HG02798 (cell line): Measurements from ENCODE around the gene NPIPA8.
"Not testable (repeated sequence)": the region's sequence is repeated elsewhere in the genome, so short reads cannot be mapped to it uniquely, and the experiment has no call there.

Experiments
- ATAC-seq: cut with Tn5 transposase; IDR thresholded peaks from one replicate; pipeline ENCODE4 v1.9.1; 2021; ENCODE audit warnings: mild to moderate bottlenecking; ENCODE audit not compliant: unreplicated experiment, poor library complexity

Gene NPIPA8

DNA sequence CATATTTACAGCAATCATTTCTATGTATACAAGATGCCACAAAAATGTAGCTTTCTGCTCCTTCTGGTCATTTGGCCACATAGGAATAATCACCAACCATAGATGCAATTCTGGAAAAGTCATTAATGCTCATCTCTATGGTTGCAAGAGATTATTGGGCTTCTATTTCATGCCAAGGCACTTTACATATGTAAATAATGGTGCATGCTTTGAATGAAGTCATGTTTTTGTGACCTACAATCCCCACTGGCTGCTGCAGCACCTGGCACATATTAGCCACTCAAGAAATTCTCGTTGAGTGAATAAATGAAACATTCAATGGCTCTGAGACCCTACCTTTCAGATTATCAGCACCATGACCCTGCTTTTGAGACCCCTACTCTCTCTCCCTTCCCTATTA, 50.2 kb downstream of the NPIPA8 start:
- not testable (repeated sequence) for ATAC-seq

DNA sequence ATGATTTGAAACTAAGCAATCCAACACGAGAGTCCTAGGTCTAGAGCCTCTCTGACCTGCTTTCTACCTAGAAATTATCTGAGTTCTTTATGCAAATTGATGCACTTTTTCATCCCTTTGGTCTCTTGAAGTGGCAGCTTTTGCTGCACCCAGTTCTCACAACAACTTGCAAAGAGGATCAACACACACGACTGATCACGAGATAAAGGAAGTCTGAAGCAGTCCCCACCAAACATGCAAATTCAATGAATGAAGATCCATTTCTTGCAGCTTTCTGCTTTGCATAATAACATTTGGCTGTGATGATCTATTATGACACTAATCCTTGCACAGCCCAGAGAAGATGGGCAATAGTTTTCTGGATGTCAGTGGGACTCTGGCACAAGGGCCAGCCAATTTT, 56.2 kb downstream of the NPIPA8 start:
- ATAC-seq: not testable (repeated sequence)

DNA sequence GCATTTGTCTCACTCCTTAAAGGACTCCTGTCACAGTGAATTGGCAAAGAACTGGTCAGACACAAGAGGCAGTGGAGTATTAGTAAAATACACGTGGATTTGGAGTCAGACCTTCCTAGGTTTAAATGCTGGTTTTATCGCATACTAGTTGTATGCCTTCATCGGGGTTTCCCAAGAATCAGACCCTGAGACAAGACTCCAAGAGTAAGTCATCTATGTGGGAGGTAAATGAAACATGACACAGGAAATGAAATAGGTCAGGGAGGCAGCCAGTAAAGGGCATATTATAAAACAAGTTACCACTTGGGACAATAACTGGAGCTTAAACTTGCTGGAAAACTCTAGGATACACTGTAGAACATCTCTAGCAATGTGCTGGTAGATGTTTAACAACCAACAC, 59.8 kb downstream of the NPIPA8 start:
- not testable (repeated sequence) for ATAC-seq

DNA sequence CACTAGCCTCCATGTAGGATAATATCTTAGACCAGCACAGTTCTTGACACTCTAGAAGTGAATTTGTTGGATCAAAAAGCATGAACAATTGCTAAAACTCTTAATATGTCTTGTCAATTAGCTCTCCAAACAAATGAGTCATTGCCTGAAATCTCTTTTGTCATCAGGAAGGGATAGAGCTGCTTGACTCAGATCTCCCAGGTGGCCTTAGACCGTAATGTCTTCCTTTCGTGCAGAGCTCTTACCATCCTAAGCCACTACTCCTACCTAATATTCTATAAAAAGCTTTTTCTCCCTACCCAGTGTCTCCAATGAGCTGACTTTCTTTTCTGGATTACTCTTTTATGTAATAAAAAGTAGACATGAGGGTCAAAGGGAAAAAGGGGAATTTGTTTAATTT, 66.4 kb downstream of the NPIPA8 start:
- not testable (repeated sequence) for ATAC-seq
